Esophagus squamous epithelium (tissue), 4 donors: ENCODE measurements around the gene CBX3.

Experiments
- POLR2A ChIP-seq, 4 donors: fragments of 450-650 bp; IDR thresholded peaks; one replicate each; pipeline ENCODE4 v1.6.1; 2017; ENCODE audit warnings: antibody characterized with exemption in 4 of 4, mild to moderate bottlenecking in 4 of 4, moderate library complexity in 3 of 4
- TF ChIP-seq, protein P1 (sequence below), 6 experiments: fragments of 450-650 bp in 4 of 6; fragments of 200-600 bp in 2 of 6; sonication (generic) in 2 of 6; IDR thresholded peaks; one replicate each; pipeline ENCODE4 v1.5.1; 2016 to 2019; ENCODE audit warnings: antibody characterized with exemption in 6 of 6, mild to moderate bottlenecking in 4 of 6, moderate library complexity in 4 of 6

GRCh38 chr7:26182283-26182682, 19.3 kb upstream of the CBX3 start:
- TF ChIP-seq, protein P1, sequence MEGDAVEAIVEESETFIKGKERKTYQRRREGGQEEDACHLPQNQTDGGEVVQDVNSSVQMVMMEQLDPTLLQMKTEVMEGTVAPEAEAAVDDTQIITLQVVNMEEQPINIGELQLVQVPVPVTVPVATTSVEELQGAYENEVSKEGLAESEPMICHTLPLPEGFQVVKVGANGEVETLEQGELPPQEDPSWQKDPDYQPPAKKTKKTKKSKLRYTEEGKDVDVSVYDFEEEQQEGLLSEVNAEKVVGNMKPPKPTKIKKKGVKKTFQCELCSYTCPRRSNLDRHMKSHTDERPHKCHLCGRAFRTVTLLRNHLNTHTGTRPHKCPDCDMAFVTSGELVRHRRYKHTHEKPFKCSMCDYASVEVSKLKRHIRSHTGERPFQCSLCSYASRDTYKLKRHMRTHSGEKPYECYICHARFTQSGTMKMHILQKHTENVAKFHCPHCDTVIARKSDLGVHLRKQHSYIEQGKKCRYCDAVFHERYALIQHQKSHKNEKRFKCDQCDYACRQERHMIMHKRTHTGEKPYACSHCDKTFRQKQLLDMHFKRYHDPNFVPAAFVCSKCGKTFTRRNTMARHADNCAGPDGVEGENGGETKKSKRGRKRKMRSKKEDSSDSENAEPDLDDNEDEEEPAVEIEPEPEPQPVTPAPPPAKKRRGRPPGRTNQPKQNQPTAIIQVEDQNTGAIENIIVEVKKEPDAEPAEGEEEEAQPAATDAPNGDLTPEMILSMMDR (IDR thresholded peaks at IDR 0.05), result no peak
- TF ChIP-seq POLR2A (IDR thresholded peaks at IDR 0.05), result no peak
